HepG2 (cell line): ENCODE measurements around the gene COPS8.

Source experiments
- CEBPZ ChIP-seq: IDR thresholded peaks from 2 replicates; pipeline ENCODE4 v1.6.1; 2012; ENCODE audit warnings: low read length, improper control_type of control experiment
- ERF ChIP-seq: IDR thresholded peaks from 2 replicates; pipeline ENCODE4 v1.6.1; 2018; ENCODE audit warnings: missing biosample characterization, missing genetic modification reagents
- ESRRA ChIP-seq: sonication (generic); formaldehyde crosslinking; IDR thresholded peaks from 2 replicates; pipeline ENCODE4 v1.5.1; 2020; ENCODE audit warnings: mild to moderate bottlenecking, low read depth, missing genetic modification reagents
- NFE2L1 ChIP-seq: sonication (generic); formaldehyde crosslinking; IDR thresholded peaks from 2 replicates; pipeline ENCODE4 v1.4.0; 2020; ENCODE audit warnings: missing genetic modification reagents, mild to moderate bottlenecking, borderline replicate concordance
- POLR2A ChIP-seq, 2 experiments: IDR thresholded peaks; 2 replicates each; pipeline ENCODE4 v1.6.1; 2011; ENCODE audit warnings: low read depth in 2 of 2, low read length in 2 of 2, mild to moderate bottlenecking in 1 of 2, moderate library complexity in 1 of 2; ENCODE audit not compliant: insufficient read depth in 1 of 2
- REPIN1 ChIP-seq: sonication (generic); formaldehyde crosslinking; IDR thresholded peaks from 2 replicates; pipeline ENCODE4 v1.8.0; 2022; ENCODE audit warnings: missing genetic modification reagents, low read depth, mild to moderate bottlenecking, borderline replicate concordance
- TCF7L2 ChIP-seq: IDR thresholded peaks from 2 replicates; pipeline ENCODE4 v1.6.1; 2011; ENCODE audit warnings: mild to moderate bottlenecking, low read depth, low read length, moderate library complexity

- no peak for TF ChIP-seq ESRRA (CRISPR knock-in tag)
- TF ChIP-seq ERF (CRISPR knock-in tag) = no peak
- TF ChIP-seq TCF7L2 = no peak
- TF ChIP-seq NFE2L1 = no peak
- TF ChIP-seq REPIN1 (CRISPR knock-in tag) = no peak
- no peak for TF ChIP-seq POLR2A (IDR thresholded peaks at IDR 0.05; ENCODE audit: insufficient read depth in 1 of 2, low read depth in 2 of 2, low read length in 2 of 2)
- no peak for TF ChIP-seq CEBPZ
Observed at GRCh38 chr2:237090906-237091305, 5.2 kb downstream of the COPS8 start.
